NCI-H146 (cell line): ENCODE measurements around the gene NHLH1.
A peak's percentile ranks its signal among the peaks of the same experiment; 100 is the strongest.

Experiments used
- DNase-seq: peaks from one replicate; lab custom pipeline; 2025; lab: John Stamatoyannopoulos, UW

The NHLH1 gene

GRCh38 chr1:160411271-160412027 is 44.6 kb downstream of the NHLH1 start:
- no peak for DNase-seq

DNA sequence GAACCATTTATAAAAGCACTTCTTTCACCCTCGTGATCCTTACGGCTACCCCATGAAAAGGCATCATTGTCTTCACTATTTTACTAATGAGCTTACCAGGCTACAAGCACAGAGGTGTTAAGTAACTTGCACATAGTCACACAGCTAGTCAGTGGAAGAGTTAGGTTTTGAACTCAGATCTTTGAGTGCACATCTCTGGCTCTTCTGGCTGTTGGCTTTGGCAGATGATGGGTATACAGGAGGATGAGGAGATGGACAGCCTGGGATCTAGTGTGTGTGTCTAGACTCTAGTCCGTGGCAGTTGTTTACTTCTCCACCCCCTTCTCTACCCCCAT is 45.1 kb downstream of the NHLH1 start:
- no peak for DNase-seq

- DNase-seq, result no peak
Measured at GRCh38 chr1:160413716-160414115, 46.8 kb downstream of the NHLH1 start.

- no peak for DNase-seq
Measured at GRCh38 chr1:160414881-160415280, 48.0 kb downstream of the NHLH1 start.

DNA sequence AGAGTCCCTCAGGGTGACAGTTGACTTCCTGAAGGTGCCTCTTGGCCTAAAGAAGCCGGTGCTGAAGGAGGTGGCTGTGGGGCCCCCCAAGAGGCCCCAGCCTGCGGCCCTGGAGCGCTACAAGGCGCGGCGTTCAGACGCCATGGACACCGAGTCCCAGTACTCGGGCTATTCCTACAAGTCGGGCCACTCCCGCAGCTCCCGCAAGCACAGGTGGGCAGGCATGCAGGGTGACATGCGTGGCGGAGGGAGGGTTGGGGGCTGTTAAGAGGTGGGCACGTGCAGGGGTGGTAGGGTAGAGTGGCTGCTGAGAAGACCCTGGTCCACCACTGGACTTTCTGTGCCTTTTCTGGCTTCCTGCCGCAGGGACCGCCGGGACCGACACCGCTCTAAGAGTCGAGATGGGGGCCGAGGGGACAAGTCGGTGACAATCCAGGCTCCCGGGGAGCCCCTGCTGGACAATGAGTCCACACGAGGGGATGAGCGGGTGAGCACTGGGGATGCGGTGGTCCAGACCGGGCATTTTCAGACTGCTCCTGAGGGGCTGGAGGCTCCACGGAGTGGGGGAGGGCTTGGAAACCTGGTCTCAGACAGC is 48.9 kb downstream of the NHLH1 start:
- DNase-seq, result no peak

DNA sequence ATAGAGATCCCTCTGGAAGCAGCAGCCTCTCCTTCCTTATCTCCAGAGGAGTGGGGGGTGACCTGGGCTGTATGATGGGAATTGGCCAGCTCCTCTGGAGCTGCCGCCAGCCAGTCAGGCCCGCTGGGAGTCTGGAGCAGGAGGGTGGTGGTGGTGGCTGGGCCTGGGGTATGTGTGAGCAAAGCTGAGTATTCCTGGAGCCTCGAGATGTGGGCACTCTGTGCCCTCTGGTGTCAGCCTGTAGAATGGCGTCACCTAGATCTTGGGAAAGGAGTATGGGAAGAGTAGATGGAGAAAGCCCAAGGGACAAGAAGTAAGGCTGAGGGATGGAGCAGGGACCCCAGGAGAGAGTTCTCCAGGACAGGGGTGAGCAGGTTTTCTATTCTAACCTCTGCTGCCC is 49.5 kb downstream of the NHLH1 start:
- peak; percentile 34 for DNase-seq

DNA sequence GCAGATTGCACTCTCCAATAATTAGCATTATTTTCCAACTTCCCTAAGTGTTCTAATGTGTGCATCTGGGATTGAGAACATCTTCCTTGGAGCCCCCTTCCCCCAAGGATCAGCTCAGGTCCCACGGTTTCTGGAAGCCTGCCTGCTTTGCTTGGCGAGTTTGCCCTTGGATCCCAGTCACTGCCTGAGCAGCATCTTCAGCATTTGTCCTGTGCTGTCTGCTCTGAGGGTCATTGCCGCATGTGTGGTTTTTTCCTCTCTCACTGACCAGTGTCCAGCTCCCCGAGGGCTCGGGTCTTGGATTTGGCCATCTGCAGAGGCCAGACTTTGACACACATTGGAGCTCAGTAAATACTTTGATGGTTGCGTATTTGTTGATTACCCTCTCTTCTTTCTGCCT is 51.6 kb downstream of the NHLH1 start:
- no peak for DNase-seq

GRCh38 chr1:160419150-160419837 is 52.4 kb downstream of the NHLH1 start:
- no peak for DNase-seq

DNA sequence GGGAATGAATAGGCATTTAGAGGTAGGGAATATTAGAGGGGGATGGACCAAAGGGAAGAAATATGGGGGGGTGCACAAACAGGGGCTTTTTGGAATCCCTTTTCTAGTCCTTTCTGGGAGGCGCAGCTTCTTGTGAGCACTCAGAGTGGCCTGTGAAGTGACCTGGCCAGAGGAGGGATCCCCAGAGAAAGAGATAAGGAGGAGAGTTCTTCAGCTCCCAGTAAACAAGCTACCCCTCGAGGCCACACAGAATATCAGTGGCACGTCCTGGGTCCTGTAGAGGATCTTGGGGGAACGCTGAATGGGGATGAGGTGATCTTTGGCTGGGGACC is 52.9 kb downstream of the NHLH1 start:
- DNase-seq, result no peak

DNA sequence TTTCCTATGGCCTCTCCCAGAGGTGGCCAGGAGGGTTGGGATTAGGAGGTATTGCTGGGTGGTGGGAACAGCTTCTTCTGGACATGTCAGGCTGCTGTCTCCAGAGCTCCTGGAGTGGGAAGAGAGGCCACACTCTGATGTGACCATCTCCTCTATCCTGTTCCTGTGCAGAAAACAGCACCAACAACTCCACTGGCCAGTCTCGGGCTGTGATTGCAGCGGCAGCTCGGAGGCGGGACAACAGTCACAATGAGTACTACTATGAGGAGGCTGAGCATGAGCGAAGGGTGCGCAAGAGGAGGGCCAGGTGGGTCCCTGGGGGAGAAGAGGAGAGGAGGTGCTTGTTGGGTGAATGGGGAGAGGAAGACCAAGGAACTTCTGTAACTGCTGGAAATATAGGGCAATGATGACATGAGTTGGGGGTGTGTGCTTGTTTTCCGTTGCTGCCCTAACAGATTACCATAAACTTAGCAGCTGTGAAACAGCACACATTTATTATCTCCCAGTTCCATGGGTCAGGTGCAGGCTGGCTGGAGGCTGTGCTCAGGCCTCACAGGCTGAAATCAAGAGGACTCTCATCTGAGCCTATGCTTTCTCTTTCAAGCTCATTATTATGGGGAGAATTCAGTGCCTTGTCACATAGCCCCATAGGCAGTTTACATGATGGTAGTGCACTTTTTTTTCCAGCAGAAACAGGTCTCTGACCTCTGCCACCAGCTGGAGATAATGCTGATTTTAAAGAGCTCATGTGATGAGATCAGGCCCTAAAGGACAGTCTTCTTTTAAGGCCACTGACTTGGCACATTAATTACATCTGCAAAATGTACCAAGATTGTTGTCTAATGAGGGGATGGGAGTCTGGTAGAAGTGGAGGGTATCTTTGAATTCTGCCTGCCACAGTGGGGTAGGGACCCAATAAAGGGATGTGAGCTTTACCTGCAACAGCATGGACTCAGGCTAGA is 54.3 kb downstream of the NHLH1 start:
- DNase-seq, result no peak

- no peak for DNase-seq
Measured at GRCh38 chr1:160421881-160422280, 55.0 kb downstream of the NHLH1 start.
